NCI-H1105 treated with DMSO at 0.1 percent for 48 hours (cell line): ENCODE measurements around the gene P2RY12.
"Not testable (repeated sequence)": the region's sequence is repeated elsewhere in the genome, so short reads cannot be mapped to it uniquely, and the experiment has no call there.

Experiments
- DNase-seq: peaks from one replicate; lab custom pipeline; 2025; lab: John Stamatoyannopoulos, UW

P2RY12 gene

DNA sequence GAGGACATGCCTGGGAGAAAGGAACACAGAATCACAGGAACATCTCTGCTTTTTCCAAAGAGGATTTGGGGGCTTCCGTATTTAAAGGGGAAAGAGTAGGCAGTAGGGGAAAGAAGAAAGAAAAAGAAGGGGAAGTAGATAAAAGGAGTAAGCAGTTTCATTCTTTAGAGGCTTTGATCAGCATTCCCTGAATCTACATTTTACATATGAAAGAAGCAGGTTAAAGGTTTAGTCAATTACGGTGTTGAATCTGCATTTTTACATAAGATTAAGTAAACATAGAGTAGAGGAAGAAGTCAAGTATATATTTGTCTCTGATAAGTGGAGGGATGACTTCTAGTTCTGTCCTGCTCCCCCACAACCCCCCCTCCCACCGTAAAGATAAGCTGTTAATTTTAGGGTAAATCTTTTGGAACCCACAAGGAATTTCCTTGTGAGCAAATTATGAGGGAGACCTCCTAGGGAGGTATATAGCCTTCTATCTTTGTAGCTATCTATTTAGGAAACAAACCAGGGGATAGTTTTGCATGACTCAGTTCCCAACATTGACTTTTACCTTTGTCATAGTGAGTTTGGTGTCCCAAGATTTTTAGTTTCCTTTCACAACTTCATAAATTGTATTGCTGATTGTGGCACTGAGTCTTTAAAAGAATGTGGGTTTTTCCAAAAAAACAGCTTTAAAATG is 8.7 kb upstream of the P2RY12 start:
- DNase-seq, result no peak

DNA sequence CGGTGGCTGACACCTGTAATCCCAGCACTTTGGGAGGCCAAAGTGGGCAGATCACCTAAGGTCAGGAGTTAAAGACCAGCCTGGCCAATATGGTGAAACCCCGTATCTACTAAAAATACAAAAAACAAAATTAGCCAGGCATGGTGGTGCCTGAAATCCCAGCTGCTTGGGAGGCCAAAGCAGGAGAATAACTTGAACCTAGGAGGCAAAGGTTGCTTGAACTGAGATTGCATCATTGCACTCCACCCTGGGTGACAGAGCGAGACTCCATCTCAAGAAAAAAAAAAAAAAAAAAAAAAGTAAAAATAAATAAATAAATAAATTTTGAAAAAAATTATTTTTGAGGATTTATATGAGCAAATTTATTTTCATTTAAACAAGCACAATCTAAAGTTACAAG is 7.6 kb upstream of the P2RY12 start:
- not testable (repeated sequence) for DNase-seq

DNA sequence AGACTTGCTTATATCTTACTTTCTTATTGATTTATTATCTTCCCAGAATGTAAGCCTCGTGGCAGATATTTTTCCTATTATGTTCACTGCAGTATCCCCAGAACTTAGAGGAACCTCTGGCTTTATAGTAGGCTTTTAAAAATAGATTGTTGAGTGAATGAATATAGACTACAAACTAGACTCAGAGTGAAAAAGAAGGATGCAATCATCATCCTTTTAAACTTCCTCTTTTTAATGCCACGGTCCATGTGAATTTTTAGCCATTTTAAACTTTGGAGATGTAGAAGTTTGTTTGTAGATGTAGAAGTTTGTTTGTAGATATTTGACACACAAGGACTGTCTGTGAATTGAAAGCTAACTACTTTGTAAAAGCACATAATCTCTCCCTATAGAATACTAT is 7.2 kb upstream of the P2RY12 start:
- DNase-seq, result no peak

DNA sequence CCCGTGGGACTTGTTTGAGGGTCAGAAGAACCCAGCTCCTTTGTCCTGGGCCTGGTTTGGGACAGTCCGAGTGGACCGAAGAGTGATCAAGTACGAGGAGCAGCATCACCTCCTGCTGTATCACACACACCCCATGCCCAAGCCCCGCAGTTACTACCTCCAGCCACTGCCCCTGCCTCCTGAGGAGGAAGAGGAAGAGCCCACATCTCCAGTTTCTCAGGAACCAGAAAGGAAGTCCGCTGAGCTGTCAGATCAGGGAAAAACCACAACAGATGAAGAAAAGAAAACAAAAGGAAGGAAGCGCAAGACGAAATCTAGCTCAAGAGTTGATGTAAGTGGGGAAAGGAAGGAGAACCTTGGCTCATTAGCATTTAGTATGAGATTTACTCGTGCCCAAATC is 3.3 kb upstream of the P2RY12 start:
- no peak for DNase-seq

DNA sequence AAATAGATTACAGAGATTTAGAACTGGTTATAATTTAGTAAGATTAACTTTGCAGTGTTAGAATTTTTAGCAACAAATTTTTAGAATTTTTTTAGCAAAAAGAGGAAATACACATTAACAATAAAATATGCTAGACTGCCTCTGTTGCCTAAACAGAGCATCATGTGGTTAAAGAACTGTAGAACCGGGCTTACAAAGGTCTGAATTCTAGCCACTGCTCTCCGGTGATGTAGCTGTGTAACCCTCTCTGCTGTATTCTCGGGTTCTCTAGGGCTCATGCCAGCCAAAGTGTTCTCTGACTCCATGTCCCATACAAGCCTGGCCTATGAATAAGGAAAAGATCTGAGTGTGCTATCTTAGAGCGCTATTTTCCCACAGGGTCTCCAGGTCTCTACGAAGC is 2.9 kb upstream of the P2RY12 start:
- DNase-seq, result no peak

DNA sequence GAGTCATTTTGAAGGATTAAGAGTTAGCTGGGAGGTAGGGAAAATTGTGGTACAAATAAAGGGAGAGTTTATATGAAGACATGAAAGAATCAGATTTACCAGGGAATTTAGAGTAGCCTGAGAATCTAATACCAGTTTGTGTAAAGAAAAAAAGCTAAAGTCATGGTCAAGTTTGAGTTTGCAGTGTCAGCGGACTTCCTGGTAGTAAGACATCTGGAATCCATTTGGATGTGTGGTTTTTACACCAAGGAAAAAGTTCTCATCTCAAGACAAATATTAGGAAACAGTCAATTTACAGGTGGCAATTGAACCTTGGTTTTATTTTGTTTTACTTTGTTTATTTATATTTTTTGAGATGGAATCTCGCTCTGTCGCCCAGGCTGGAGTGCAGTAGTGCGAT is 1.5 kb upstream of the P2RY12 start:
- DNase-seq, result no peak

DNA sequence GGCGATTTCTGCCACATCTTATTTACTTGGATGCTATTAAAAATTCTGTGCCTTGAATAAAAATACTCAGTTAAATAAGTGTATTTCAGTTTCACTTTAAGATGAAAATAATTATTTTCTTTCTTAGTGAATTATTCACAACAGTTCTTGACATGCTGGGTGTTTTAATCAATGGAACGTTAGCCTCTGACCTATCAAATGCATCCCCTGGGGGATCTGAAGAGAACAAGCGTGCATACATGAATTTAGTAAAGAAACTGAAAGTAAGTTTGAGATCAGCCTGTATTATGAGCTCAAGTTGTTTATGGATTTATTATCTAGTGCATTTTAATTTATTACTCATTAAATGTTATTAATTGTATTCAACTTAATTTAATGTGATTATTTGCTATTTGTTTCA is 597 bp downstream of the P2RY12 start:
- no peak for DNase-seq

DNA sequence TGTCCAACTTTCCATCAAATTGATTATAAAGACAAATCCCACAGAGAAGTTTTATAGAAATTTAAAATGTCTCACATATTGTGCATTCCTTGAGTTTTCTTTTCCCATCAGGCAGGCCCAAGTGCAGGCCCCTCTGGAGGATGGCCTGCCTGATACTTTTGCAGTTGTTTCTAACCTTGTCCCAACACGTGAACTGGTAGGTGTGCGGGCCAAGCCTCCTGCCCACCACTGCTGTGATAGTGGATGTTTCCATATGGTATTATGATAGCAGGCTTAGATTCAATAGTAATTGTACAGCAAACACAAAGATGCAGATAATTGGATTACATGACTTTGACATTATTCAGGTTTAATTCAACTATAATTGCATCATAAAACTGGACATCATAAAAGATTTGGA is 1.4 kb downstream of the P2RY12 start:
- no peak for DNase-seq

DNA sequence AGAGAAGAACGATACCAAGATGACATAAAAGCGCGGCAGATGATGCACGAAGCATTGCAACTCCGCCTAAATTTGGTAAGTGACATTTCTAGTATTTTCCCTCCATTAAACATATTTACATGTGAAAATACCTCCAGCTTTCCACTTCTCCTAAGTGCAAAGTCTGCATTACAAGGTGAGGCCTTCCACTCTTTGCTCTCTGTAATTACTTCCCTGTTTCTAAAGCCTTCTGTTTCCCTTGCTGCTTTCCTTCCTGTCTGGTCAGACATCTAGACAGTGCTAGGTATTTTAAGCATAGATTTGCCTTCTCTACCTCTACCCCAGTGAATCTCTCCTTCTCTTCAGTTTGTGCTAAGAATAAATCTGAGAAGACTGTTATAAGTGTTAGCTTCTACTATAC is 1.9 kb downstream of the P2RY12 start:
- no peak for DNase-seq

DNA sequence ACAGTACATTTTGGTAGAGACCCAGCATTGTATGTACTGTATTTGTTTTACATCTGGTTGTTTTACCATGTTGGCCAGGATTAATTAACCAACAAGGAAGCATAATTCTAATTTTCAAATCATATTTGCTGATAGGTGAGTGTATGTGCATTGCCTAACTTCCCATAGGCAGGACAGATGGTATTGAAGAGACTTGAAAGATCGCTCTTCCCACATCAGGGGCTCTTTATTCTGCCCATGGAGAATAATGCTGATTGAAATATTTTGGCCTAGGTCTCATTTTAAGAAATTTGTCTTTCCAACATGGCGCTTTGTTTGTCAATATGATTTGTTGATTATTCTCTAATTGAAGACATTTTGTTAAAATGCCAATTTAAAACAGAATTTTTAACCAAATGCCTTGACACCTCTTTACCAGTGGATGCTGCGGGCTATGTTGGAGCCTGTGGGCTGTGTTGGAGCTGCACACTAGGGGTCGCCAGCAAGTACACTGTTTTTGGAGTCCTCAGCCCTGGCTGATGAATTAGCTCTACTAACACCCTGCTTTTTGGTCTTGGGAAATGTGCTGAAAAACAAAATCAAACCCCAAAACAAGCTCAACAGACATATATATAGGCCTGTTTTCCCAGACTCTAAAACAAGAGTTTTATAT is 5.3 kb downstream of the P2RY12 start:
- DNase-seq, result no peak

DNA sequence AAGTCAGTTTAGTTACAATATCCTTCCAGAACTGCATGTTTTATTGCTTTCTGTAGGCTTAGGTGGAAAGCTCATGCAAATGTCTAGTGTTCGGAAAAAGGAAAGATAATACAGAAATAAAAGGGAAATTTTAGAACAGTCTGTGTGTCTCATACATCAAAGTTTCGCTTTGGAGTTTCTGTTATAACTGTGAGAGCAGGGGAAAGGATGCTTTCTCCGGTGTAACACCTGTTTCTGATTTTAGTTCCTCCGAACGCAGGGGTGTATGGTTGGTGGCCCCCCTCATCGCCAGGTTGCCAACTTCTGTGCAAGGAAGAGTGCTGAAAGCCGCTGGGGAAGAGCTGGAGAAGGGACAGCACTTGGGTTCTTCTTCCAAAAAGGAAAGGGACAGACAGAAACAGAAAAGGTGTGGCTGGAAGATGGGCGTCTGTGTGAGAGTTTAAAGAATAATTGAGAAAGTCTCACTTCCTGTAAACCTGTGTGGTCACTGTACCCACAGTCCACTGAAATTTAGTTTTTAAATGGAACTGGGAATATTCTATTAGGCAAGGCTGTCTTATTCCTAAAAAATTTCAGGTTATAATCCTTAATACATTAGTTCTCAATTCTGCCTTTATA is 6.7 kb downstream of the P2RY12 start:
- no peak for DNase-seq

DNA sequence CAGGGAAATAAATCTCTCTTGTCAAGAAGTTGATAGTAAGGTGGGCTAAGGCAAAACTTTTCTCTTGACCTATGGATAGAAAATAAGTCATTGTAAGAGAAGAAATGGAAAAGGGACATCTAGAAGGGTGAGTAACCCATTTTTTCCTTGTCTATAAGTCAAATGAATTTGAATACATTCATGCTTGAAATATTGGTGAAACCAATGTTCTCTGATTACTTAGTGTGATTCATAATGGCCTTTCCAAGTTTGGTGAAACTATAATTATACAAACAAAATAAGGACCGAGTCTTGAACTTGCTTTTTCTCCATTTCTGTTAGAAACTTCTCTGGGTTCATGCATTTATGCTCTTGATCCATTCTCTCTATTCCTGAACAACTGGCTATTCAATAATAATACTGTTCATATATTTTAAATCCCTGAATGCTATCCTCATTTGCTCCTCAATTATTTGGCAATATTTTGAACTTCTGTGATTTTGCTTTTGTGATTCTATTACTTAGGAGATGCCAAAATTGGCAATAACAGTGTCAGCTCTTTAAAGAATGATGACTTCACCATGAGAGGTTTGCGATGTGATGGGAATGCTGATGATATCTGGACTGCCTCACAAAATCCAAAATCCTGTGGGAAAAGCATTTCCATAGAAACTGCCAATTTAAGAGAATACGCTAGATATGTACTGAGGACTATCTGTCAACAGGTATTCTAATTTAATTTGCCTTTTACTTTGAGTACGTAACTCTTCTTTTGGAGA is 12.3 kb downstream of the P2RY12 start:
- DNase-seq, result no peak

DNA sequence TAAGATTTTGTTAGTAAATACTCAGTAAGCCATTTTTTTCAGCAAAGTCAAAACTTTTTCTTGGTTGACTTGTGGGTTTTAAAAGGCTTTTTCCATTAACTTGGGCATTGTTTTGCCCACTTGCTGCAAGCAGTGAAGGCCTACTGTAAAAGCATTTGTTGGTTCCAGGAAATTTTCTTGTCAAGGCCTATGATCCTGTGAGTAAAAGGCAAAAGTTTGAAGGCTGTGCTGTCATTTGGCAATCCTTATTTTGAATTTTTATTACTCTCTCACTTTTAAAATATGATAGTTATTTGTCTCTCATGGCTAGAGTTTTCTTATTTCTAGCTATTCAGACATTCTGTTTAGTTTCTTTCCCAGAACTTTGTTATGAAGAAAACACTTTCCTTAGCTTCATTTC is 13.0 kb downstream of the P2RY12 start:
- no peak for DNase-seq

DNA sequence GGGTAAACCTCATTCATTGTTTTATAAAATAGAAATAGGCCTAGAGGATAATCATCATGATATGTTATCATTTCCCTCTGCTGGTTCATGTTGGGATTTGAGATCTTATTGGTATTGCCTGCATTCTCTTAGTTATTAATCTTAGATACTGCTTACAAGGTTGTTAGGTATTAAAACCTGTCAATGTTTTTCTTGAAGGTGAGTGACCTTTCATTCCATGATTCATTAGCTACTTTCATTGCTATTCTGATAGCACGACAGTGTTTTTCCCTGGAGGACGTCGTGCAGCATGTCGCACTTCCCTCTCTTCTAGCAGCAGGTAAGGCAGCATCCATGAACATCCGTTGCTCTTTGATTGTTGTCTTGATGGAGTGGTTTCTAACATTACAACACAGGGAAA is 17.1 kb downstream of the P2RY12 start:
- no peak for DNase-seq

DNA sequence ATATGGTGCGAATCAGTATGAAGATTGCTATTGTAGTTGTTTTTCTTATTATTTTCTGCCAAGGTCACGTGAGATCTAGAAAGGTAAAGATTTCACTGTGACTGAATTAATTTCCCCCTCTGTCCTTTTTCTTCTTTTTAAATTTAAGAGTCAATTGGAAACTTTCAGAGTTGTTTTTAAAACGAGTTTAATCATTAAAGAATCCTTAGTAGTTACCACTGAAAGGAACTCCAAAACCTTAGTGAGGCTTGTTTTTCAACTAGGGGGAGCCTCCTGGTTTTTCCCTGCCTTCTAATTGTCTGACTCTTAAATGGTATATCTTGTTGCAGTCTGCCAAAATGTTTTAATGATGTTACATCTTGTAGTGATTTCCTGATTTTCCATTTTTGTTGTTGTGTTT is 17.6 kb downstream of the P2RY12 start:
- DNase-seq, result no peak

DNA sequence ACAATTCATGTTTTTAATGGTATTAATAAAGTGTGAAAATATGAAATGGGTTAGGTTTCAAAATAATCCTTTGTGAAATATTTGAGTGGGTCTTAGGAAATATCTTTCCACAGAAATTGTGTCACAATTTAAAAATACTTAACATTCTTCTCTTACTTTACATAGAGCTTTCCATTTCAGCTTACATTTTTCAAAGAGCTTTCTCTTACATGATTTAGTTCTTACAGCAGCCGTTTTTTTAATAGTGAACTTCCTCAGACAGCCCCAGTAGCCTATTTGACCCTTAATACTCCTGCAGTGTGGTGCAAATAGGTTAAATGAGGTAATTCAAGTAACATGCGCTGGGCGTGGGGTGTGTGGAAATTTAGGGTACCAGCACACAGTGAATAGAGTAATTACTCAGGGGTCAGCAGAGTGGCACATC is 21.8 kb downstream of the P2RY12 start:
- DNase-seq, result no peak

DNA sequence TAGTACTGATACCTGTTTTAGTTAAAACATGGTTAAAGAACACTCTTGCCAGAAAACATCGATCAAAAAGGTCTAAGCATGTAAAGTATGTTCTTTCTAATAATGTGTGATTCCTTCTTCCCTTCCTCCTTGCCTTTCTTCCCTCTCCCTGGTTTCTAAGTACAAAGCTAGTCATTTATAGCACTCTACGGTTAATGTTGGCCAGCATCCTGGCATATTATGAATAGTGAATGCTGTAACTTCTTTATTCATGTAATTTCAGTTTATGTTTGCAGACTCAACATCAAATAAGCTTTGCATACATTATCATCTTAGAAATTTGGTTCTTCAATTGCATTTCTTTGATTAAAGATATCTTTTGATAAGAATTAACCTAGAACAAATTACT is 27.1 kb downstream of the P2RY12 start:
- no peak for DNase-seq

DNA sequence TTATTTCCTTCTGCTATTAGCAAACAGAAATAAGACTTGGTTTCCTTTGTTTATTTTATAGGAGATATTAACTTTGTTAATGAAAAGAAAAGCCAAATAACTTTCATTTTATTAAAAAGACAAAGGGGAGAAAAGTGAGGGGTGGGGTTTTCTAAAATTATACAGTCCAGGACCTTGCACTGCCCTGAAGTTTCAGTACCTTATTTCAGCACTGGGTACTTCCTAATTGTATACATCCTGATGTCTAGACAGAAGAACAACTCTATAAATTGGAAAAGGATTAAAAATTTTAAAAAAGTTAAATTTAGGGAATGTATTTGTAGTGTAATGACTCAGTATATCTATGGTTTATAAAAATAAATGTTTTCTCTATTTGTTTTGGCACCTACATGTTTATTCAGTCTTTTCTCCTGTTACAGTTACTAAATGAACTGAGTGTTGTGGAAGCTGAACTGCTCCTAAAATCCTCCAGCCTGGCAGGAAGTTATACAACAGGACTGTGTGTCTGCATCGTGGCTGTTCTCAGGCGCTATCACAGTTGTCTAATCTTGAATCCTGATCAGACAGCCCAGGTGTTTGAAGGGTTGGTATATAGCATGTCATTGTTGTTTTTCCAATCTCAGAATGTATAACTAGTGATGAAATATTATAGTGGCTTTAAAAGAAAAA is 27.6 kb downstream of the P2RY12 start:
- no peak for DNase-seq

DNA sequence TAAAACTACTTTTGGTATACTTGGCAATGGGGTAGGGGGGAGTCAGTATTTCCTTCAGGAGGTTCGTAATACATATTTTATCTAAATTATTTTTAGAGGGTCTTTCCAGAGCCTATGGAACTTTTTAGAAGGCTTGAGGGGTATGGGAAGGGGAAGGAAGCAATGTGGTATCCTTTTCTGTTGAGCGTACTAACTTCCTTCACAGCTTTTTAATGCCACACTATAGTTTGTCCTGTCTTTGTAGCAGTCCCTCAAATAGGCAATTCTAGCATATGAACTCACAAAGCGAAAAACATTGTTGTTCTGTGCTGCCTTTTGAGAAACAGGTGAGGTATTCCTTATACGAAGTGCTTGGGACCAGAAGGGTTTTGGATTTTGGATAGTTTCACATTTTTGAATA is 32.9 kb downstream of the P2RY12 start:
- no peak for DNase-seq

DNA sequence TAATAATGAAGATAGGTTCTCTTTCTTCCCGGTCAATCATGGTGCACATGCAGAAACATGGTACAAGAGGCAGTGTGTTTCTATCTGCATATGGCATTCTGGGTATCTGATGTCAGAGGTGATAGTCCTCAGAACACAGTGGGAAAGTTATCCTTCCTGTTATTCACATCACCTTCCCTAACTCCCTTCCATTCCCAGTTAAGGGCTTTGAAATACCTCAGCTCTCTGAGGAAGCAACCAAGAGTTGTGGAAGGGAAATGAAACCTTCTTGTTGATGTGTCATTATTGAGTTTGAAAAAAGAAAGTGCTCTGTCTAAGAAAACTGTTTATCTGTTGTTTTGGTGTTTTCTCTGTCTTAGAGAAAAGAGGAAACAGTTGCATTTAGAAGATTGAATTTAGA is 33.3 kb downstream of the P2RY12 start:
- DNase-seq, result no peak

DNA sequence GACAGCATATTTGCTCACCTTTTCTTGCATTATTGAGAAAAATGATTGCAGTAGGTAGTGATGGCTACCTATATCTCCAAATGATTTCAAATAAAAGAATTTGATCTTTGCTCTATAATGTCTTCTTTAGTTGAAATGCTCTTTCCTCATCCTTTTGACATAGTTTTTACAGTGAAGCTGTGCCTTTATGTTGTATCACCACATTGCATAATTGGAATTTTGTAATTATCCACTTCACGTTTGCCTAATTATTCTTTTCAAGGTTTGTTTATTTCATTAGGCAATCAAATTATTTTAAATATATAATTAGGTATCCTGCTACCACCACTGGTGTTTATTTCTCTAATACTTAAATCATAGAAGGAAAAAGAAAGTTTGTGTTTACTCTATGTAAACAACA is 33.9 kb downstream of the P2RY12 start:
- peak; percentile 23 for DNase-seq

DNA sequence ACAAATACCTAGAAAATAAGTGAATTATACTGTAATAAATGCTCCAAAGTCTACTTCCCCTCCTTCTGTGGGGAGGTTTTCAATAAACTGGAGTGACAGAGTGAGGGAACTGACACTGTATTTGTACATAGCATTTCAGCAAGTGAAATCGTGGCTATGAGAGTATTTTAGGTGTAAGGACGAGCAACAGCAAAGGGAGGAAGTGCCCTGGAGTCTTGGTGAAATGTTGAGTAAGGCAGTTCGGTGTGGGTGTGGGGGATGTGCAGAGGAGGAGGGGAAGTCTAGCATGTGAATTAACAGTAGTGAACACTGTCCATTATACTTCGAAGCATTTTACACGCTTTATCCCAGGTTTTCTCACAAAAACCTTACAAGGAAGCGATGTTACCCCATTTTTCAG is 37.1 kb downstream of the P2RY12 start:
- no peak for DNase-seq
